Left ventricle myocardium inferior (tissue), 1 donor: Measurements from ENCODE around the gene VSX1. TPM values are rescaled to one million over a fixed set of nuclear protein-coding genes. Genes with fewer than 3 reads are reported as not detected.

Experiments
- DNase-seq: peaks from one replicate; pipeline ENCODE4 v3.0.0-alpha.2; 2020
- H3K27ac ChIP-seq: fragments of 200-600 bp; replicated peaks from 2 replicates; pipeline ENCODE4 v1.8.0; 2021
- H3K27me3 ChIP-seq: fragments of 200-600 bp; 2 replicates; pipeline ENCODE4 v1.8.0; 2021; ENCODE audit warnings: low read depth
- H3K36me3 ChIP-seq: fragments of 200-600 bp; 2 replicates; pipeline ENCODE4 v1.8.0; 2021
- H3K4me1 ChIP-seq: fragments of 200-600 bp; 2 replicates; pipeline ENCODE4 v1.8.0; 2021
- H3K4me3 ChIP-seq: fragments of 200-600 bp; 2 replicates; pipeline ENCODE4 v1.8.0; 2021; ENCODE audit warnings: mild to moderate bottlenecking, moderate library complexity
- H3K9me3 ChIP-seq: fragments of 200-600 bp; replicated peaks from 2 replicates; pipeline ENCODE4 v1.8.0; 2021
- intact Hi-C: fragments of 100-400 bp; cut with micrococcal nuclease; formaldehyde crosslinking; loops from one replicate; pipeline ENCODE4 v1.11.0; 2022
- total RNA-seq: library from RNA; stranded (reverse); fragmentation: NEBNext Ultra II Directional; extraction: Animal tissue kit (Norgen Biotek cat#: 25700); gene quantifications from one replicate; pipeline ENCODE4 v1.2.1, GENCODE V29; 2021
- TF ChIP-seq, protein P1 (sequence below): fragments of 200-600 bp; IDR thresholded peaks from 2 replicates; pipeline ENCODE4 v1.8.0; 2021; ENCODE audit warnings: antibody characterized with exemption, mild to moderate bottlenecking, borderline replicate concordance
- donor health status: DM: no; HTN: yes; CAD: no; lungs with severe emphysema.

The VSX1 gene
- total RNA-seq, 1 donor from 2014 or later: 0.33 TPM

DNA sequence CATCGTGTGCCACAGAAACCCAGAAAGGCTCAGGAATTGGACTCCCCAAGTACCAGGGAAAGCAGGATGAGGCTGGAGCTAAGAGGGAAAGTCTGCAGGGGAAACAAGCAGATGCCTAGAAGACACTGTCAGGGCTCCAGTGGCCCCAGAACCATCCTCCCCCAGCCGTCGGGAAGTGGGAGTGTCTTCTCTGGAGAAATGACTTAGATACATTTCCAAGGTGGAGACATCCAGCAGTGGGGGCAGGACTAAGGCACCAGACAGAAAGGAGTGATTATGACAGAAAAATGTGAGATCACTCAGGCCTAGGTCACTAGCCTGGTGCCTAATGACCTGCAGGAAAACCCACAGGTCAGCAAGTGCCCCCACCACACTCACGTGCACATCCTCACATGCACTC is 36.0 kb upstream of the VSX1 start:
- Histone ChIP-seq H3K9me3 (no peaks in the 10 kb centered on the region), H3K4me1 (peaks cover 9% of the 10 kb centered on the region), H3K4me3 (no peak overlapping the region), H3K27ac (no peak overlapping the region), H3K36me3 (no peaks in the 10 kb centered on the region), H3K27me3 (peaks cover 24% of the 10 kb centered on the region)
- TF ChIP-seq, protein P1, sequence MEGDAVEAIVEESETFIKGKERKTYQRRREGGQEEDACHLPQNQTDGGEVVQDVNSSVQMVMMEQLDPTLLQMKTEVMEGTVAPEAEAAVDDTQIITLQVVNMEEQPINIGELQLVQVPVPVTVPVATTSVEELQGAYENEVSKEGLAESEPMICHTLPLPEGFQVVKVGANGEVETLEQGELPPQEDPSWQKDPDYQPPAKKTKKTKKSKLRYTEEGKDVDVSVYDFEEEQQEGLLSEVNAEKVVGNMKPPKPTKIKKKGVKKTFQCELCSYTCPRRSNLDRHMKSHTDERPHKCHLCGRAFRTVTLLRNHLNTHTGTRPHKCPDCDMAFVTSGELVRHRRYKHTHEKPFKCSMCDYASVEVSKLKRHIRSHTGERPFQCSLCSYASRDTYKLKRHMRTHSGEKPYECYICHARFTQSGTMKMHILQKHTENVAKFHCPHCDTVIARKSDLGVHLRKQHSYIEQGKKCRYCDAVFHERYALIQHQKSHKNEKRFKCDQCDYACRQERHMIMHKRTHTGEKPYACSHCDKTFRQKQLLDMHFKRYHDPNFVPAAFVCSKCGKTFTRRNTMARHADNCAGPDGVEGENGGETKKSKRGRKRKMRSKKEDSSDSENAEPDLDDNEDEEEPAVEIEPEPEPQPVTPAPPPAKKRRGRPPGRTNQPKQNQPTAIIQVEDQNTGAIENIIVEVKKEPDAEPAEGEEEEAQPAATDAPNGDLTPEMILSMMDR: no peak
- intact Hi-C loops: no loop called here
- no peak for DNase-seq

DNA sequence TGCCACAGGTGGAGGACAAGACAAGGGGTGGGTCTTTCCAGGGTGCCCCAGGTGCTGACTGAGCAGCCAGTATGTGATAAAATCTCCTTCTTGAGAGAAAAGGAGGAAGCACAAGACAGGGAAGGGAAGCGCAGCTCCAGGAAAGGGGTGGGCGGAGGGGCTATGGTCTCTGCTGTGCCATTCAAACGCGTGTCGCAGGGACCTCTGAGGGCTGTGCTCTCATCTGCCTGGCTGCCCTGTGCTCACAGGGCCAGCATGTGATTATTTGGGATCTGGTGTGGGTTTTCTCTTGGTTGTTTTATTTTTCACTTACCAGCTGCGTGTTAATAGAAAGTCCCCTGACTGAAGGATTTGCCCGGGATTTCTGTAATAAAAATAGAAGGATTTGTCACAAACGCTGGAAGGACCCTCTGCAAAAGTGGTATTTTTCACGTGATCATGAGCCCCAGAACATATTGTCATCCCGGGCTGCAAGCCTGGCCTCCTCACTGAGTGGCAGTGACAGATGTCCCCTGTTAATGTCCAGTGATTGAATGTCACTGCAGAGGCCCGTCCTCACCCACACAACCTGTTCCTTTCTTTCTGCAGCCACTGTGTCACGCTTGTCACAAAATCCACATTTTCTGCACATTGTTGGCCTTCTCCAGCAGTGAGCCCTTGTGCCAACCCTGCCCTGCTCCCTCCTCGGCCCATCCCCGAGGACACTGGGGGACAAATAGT is 35.0 kb upstream of the VSX1 start:
- TF ChIP-seq, protein P1: no peak
- intact Hi-C loops: no loop called here
- Histone ChIP-seq H3K9me3 (no peaks in the 10 kb centered on the region), H3K36me3 (no peaks in the 10 kb centered on the region), H3K27me3 (peaks cover 24% of the 10 kb centered on the region), H3K4me1 (peaks cover 9% of the 10 kb centered on the region), H3K27ac (no peak overlapping the region), H3K4me3 (no peak overlapping the region)
- no peak for DNase-seq

DNA sequence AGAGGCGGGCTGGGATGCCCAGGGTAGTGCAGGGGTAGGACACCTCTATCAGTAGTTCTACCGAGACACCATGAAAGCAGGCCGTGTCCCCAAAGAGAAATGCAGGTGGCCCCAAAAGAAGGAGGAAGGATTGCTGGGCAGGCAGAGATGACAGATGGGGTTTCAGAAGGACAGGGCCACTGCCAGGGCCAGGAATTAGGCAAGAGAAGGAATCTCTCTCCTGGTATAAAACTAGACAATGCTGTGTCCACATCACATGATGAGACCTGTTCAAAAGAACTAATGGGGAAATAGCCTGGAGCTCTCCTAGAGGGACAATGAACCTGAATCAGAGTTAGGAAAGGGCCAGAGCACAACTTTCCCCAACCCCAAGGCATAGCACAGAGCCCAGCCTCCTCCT is 21.6 kb upstream of the VSX1 start:
- Histone ChIP-seq H3K4me3 (no peak overlapping the region), H3K27me3 (peaks cover 39% of the 10 kb centered on the region), H3K36me3 (no peaks in the 10 kb centered on the region), H3K9me3 (no peaks in the 10 kb centered on the region), H3K4me1 (peaks cover 10% of the 10 kb centered on the region), H3K27ac (no peak overlapping the region)
- no peak for DNase-seq
- TF ChIP-seq, protein P1: no peak
- intact Hi-C loops: no loop called here

DNA sequence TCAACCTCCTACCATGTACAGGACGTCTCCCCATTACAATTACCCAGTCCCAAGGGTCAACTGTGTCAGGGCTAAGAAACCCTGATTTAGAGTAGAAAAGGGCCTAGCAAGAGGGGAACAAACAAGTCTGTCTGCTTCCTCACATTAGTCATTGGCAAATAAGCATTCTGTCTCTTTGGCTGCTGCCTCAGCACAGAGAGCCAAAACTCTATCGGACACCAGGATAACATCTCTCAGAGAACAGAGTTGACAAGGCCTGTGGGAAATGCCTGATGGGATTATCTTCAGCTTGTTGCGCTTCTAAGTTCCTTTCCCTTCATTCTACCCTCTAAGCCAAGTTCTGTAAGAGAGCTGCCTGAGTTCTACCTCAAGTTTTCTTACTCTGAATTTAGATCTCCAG is 19.0 kb upstream of the VSX1 start:
- TF ChIP-seq, protein P1: no peak
- no peak for DNase-seq
- H3K36me3 ChIP-seq: no peaks in the 10 kb centered on the region
- peaks cover 37% of the 10 kb centered on the region for H3K27me3 ChIP-seq
- no peaks in the 10 kb centered on the region for H3K9me3 ChIP-seq
- no peak overlapping the region for H3K27ac ChIP-seq
- intact Hi-C loops: no loop called here
- no peak overlapping the region for H3K4me3 ChIP-seq
- H3K4me1 ChIP-seq: peaks cover 10% of the 10 kb centered on the region

DNA sequence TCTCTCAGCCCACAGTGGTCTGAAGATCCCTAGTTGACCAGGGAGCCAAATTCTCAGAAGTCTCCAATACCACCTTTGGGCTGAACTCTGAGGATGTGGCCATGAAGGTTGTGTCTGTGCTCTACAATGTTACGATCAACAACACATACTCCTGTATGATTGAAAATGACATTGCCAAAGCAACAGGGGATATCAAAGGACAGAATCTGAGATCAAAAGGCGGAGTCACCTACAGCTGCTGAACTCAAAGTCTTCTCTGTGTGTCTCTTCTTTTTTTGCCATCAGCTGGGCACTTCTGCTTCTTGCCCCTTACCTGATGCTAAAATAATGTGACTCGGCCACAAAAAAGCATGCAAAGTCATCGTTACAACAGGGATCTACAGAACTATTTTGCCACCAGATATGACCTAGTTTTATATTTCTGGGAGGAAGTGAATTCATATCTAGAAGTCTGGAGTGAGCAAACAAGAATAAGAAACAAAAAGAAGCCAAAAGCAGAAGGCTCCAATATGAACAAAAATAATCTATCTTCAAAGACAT is 17.7 kb upstream of the VSX1 start:
- Histone ChIP-seq H3K27ac (no peak overlapping the region), H3K36me3 (no peaks in the 10 kb centered on the region), H3K4me1 (peaks cover 10% of the 10 kb centered on the region), H3K27me3 (peaks cover 29% of the 10 kb centered on the region), H3K4me3 (no peak overlapping the region), H3K9me3 (no peaks in the 10 kb centered on the region)
- no peak for DNase-seq
- TF ChIP-seq, protein P1: no peak
- intact Hi-C loops: no loop called here
